GM19043 (cell line): ENCODE data around the gene SAFB2.

Experiments
- ATAC-seq: cut with Tn5 transposase; IDR thresholded peaks from one replicate; pipeline ENCODE4 v1.9.1; 2021; ENCODE audit warnings: low read depth; ENCODE audit not compliant: unreplicated experiment

SAFB2 gene

GRCh38 chr19:5622465-5623396, at the start of gene SAFB2, which contains the start of gene SAFB:
Gene SAFB2, minus strand, starts transcription at chr19:5622776. Its CDS starts 61 bp downstream, at chr19:5622715.
Gene SAFB, plus strand, starts transcription at chr19:5623083. Its CDS starts 123 bp downstream, at chr19:5623206.
- peak; percentile 76 for ATAC-seq

GRCh38 chr19:5671600-5671999, 49.0 kb upstream of the SAFB2 start:
- no peak for ATAC-seq

- no peak for ATAC-seq
These were observed 46.6 kb upstream of the SAFB2 start for GRCh38 chr19:5669212-5669611.

DNA sequence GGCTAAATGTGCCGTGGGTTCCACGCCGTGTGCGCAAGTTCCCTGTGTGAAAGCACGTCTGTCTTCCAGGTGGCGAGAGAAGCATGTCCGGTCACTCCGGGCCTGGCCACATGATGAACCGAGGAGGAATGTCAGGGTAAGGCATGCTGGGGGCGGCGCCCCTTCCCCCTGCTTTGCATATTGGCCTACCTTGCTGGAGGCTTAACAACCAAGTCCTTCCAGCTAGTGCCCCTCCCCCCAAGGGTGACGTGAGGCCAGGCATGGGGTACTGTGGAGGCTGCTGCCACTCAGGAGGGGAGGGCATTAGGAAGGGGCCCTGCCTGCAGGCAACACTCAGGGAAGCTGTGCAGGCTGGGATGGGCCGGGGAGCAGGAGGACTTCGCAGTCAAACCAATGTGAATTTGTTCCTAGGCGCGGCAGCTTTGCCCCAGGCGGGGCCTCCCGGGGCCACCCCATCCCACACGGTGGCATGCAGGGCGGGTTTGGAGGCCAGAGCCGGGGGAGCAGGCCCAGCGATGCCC, 45.2 kb upstream of the SAFB2 start:
- ATAC-seq, result no peak

- no peak for ATAC-seq
These were observed 44.5 kb upstream of the SAFB2 start for GRCh38 chr19:5666921-5667610.

DNA sequence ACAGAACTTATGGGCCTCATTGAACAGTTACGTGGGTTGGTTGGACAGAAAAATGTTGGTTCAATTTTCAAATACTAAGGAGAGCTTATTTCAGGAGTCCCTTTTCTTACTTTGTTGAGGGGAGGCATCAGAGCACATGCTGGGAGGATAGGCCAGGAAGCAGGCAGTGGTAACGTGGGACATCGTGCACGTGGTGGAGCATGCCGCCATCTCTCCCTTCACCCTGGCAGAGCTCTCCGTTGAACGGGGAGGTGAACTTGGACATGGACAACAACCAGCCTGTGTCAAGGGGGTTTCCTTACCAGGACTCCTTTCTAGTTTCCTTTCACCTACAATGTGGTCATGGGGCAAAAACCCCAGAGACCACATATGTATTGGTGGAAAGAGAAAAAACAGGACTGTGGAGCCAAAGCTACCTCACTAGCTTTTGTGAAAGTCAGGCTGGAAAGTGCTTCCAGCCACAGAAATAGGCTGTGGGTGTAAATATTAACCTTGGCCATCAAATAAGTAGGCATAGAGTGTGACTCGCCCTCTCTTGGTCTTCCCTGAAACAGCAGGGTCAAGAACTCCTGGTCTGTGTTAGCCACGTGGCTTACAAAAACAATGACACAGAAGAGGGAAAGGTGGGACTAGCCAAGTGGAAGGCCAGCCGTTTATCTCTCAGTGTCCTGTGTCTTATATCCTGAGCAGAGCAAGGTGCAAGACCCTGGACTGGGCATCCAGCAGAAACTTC, 43.4 kb upstream of the SAFB2 start:
- no peak for ATAC-seq

GRCh38 chr19:5664515-5664914, 41.9 kb upstream of the SAFB2 start:
- no peak for ATAC-seq

GRCh38 chr19:5663904-5664303, 41.3 kb upstream of the SAFB2 start:
- ATAC-seq, result no peak

DNA sequence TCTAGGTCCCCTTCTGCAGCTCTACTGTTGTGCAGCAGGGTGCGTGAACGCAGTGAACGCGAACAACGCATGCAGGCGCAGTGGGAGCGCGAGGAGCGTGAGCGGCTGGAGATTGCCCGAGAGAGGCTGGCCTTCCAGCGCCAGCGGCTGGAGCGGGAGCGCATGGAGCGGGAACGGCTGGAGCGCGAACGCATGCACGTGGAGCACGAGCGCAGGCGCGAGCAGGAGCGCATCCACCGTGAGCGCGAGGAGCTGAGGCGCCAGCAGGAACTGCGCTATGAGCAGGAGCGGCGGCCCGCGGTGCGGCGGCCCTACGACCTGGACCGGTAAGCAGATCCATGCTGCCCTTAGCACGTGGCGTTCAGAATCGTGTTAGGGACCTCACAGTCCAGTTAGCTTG, 38.9 kb upstream of the SAFB2 start:
- ATAC-seq, result no peak

GRCh38 chr19:5655412-5655811, 32.8 kb upstream of the SAFB2 start:
- no peak for ATAC-seq

DNA sequence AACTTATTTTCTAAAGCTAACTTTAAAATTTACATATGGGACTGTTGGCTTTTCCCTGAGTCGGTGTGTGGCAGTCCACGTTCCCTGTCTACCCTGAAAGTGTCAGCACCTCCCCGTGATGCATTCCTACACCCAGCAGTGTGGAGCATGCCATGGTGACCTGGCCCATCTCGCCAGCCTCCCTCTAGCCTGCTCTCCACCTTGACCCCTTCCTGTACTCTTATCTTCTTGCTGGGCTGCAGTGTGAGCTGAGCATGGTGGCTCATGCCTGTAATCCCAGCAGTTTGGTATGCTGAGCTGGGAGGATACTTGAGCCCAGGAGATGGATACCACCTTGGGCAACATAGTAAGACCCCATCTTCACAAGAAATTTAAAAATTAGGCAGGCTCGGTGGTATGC, 32.4 kb upstream of the SAFB2 start:
- ATAC-seq, result no peak

- no peak for ATAC-seq
These were observed 29.7 kb upstream of the SAFB2 start for GRCh38 chr19:5652261-5652660.

DNA sequence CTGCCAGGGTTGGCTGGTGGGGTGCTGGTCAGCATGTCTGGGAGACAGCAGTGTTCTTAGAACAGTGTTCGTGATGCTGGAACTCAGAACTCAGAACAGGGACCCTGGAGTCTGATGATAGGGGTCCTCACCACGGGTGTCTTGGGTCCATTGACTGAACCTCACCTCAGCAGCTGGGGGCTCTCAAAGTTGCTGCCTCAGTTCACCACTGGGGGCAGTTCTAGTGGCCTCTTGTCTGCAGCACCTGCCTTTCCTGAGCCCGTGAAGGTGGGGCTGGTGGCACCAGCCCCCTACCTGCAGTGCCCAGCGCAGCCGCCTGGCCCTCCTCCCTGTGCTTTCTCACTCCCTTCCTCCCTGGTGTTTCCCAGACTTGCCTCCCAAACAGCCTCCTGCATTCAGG, 28.8 kb upstream of the SAFB2 start:
- ATAC-seq, result no peak

- no peak for ATAC-seq
These were observed 25.9 kb upstream of the SAFB2 start for GRCh38 chr19:5648464-5648863.

DNA sequence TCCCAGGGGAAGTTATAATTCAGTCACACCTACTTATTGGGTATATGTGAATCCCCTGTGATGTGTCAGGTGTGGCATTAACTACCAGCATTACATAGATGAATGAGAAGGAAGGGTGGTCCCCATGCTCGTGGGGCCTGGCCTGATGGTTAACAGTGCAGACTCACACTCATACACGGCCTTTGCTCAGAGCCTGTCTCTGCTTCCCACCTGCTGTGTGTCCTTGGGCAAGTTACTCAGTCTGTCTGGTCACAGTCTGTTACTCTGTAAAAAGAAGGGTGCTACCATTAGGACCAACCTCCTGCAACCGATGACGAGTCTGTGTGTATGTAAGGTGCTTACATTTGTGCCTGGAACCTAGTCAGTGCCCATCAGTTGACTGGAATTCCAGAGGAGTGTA, 24.1 kb upstream of the SAFB2 start:
- ATAC-seq, result no peak

DNA sequence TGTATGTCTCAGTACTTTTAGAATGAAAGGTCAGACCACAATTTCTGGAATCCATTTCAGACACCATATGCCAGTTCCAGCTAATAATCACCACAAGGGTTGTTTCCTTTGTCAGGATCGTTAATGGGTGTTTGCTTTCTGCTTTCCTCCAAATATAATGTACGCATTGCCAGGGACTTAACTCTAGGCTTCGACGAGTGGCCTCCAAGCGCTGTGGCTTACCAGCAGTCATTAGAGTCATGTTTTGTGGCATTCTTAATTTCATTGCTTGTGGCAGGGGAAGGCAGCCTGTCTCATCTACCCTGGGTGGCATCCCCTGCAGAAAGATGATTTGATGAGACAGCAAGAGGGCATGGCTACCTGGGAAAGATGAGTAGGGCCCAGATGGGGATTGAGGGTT, 22.8 kb upstream of the SAFB2 start:
- no peak for ATAC-seq

DNA sequence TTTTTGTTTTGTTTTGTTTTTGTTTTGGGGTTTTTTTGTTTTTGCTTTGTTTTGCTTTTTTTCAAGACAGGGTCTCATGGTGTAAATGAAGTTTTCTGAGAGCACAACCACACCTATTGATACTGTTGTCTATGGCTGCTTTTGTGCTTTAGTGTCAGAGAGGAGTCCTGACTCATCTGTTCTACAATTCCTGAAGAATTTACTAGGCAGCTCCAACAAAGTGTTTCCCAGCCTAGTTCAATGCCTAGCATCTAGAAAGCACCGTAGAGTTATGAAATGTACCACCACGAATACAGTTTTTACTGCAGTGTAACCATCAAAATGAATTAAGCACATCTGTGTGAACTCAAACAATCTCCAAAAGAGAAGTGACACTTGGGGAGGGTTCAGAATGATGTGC, 21.5 kb upstream of the SAFB2 start:
- no peak for ATAC-seq

DNA sequence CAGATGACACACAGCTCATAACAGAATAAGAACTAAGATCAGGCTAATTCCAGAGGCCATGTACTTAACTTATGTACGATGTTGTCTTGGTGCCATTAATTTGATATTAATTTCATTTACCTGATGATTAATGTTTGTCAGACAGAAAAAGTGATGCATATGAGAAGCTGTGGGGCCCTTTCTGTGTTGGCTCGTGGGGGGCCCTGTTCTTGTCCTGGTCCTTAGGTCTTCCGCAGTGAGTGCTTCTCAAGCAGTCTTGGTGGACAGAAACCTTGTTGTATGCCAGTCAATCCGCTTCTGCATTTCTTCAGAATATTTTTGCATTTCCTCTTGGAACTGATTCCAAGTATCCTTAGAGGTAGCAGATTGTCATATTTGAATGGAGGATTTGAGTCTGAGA, 20.5 kb upstream of the SAFB2 start:
- no peak for ATAC-seq

GRCh38 chr19:5642204-5642603, 19.6 kb upstream of the SAFB2 start:
- no peak for ATAC-seq

DNA sequence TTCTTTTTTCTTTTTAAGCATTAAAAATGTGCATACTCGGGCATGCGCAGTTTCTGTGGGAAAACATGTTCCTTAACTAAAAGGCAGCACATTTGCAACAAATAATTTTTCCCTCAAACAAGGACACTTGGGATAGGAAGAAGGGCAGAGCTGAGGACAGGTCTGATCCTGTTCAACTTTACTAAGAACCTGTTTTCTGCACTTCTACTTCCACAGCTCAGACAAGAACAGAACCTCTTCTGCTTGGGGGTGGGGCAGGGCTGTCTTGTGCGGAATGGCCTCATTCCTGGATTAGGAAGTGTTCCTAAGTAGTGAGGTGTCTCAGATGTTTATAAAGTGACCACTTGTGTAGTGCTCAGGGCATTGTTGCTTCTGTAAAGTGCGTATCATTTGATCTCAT, 18.6 kb upstream of the SAFB2 start:
- no peak for ATAC-seq

DNA sequence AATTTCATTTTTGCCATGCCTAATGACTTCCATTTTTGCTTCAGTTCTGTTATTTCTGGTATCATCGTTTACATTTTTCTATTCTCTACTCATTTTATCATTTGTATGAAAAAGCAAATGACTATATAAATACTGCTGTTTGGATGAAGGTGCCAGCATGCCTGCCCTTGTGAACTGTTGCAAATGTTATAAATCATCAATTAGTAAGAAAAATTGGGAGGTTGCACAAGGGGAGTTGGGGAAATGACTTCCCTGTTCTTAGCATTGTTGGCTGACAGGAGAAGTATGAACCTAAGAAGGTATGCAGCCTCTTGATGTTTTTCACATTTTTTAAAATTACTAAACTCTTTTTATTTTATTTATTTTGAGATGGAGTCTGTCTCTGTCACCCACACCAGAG, 15.4 kb upstream of the SAFB2 start:
- no peak for ATAC-seq
